ENCODE data around the gene EPS8L1. TPM values are rescaled to one million over a fixed set of nuclear protein-coding genes. Genes with fewer than 3 reads are reported as not detected.

EPS8L1 gene
- total RNA-seq, 4 donors from 2014 or later = 28.7 to 115 (median 49.1) TPM

DNA sequence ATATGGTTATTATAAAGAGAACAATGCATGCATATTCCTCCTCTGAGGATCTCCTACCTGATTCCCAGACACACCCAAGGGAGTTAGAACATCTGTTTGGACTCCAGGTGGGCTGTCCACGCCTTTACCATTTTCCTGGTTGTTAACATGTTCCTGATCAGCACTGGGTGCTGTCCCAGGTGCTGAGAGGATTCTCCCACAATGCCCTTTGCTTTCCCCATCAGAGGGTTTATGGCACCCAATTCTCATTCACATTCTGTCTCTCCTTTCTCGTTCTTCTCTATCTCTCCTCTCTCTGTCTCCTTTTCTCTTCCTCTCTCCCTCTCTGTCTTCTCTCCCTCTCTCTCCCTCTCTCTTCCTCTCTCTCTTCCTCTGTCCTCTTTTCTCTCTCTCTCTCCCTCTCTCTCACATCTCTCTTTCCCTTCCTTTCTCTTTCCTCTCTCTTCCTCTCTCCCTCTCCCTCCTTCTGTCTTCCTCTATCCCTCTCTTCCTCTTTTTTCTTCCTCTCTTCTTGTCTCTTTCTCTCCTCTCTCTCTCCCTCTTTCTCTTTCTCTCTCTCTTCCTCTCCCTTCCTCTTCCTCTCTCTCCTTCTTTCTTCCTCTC, 9.5 kb upstream of the EPS8L1 start:
- WGBS, 2 donors (ENCODE audit: low coverage in 1 of 2) = 9 to 11% methylated on average over 2 of the region's 2 CpGs
- Histone ChIP-seq H3K27me3 (peaks cover 33% of the 10 kb centered on the region), H3K27ac (no peak overlapping the region)

DNA sequence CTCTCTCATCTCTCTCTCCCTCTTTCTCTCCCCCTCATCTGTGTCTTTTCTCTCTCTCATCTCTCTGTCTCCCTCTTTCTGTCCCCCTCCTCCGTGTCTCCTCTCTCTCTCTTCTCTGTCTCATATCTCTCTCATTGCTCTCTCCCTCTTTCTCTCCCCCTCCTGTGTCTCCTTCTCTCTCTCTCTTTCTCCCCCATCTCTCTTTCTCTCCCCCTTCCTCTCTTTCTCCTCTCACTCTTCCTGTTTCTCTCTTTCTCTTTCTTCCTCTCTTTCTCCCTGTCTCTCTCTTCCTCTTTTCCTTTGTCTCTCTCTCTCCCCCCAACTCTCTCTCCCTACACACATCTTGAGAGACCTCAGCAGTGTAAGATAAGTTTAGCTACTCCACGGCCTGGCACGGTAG, 7.8 kb upstream of the EPS8L1 start:
- H3K27ac ChIP-seq = no peak overlapping the region
- no peaks in the 10 kb centered on the region for H3K9me3 ChIP-seq
- DNase-seq = no peak
- in situ Hi-C loops (cut with MboI; ENCODE audit: low pct_ligation_motif_present in 1 of 4, low pct_unique_long_range_greater_than_20kb in 1 of 4, low sequenced_read_pairs in 3 of 4) = no loop called here
- TF ChIP-seq EP300 (IDR thresholded peaks at IDR 0.05; ENCODE audit: low read depth) (no peak), POLR2AphosphoS5 (IDR thresholded peaks at IDR 0.05) (no peak), POLR2A (IDR thresholded peaks at IDR 0.05) (no peak)
- TF ChIP-seq, protein P1, sequence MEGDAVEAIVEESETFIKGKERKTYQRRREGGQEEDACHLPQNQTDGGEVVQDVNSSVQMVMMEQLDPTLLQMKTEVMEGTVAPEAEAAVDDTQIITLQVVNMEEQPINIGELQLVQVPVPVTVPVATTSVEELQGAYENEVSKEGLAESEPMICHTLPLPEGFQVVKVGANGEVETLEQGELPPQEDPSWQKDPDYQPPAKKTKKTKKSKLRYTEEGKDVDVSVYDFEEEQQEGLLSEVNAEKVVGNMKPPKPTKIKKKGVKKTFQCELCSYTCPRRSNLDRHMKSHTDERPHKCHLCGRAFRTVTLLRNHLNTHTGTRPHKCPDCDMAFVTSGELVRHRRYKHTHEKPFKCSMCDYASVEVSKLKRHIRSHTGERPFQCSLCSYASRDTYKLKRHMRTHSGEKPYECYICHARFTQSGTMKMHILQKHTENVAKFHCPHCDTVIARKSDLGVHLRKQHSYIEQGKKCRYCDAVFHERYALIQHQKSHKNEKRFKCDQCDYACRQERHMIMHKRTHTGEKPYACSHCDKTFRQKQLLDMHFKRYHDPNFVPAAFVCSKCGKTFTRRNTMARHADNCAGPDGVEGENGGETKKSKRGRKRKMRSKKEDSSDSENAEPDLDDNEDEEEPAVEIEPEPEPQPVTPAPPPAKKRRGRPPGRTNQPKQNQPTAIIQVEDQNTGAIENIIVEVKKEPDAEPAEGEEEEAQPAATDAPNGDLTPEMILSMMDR (IDR thresholded peaks at IDR 0.05) = no peak
- intact Hi-C loops (cut with DNase I; ENCODE audit: low total_unique reads) = no loop called here
- H3K27me3 ChIP-seq = peaks cover 42% of the 10 kb centered on the region
- no peak overlapping the region for H3K4me3 ChIP-seq
- peaks cover 3 to 22% (median 15%) of the 10 kb centered on the region in 4 donors for H3K4me1 ChIP-seq
- 20 to 47% methylated on average over 2 to 3 of the region's 3 CpGs for WGBS, 2 donors (ENCODE audit: low coverage in 1 of 2)
- no peaks in the 10 kb centered on the region for H3K36me3 ChIP-seq

More for the DNA sequence above, 9.5 kb upstream of the EPS8L1 start:
- Histone ChIP-seq H3K4me1 (peaks cover 5 to 33% (median 23%) of the 10 kb centered on the region in 4 donors), H3K4me3 (no peak overlapping the region), H3K9me3 (no peaks in the 10 kb centered on the region), H3K36me3 (no peaks in the 10 kb centered on the region)
- TF ChIP-seq POLR2A (IDR thresholded peaks at IDR 0.05) = no peak
- TF ChIP-seq, protein P1 (IDR thresholded peaks at IDR 0.05) = no peak
- TF ChIP-seq EP300 (IDR thresholded peaks at IDR 0.05; ENCODE audit: low read depth) = no peak
- TF ChIP-seq POLR2AphosphoS5 (IDR thresholded peaks at IDR 0.05) = peak in 1 of 3 donors; percentile 20
- in situ Hi-C loops (cut with MboI; ENCODE audit: low pct_ligation_motif_present in 1 of 4, low pct_unique_long_range_greater_than_20kb in 1 of 4, low sequenced_read_pairs in 3 of 4) = no loop called here
- DNase-seq = no peak
- intact Hi-C loops (cut with DNase I; ENCODE audit: low total_unique reads) = no loop called here

DNA sequence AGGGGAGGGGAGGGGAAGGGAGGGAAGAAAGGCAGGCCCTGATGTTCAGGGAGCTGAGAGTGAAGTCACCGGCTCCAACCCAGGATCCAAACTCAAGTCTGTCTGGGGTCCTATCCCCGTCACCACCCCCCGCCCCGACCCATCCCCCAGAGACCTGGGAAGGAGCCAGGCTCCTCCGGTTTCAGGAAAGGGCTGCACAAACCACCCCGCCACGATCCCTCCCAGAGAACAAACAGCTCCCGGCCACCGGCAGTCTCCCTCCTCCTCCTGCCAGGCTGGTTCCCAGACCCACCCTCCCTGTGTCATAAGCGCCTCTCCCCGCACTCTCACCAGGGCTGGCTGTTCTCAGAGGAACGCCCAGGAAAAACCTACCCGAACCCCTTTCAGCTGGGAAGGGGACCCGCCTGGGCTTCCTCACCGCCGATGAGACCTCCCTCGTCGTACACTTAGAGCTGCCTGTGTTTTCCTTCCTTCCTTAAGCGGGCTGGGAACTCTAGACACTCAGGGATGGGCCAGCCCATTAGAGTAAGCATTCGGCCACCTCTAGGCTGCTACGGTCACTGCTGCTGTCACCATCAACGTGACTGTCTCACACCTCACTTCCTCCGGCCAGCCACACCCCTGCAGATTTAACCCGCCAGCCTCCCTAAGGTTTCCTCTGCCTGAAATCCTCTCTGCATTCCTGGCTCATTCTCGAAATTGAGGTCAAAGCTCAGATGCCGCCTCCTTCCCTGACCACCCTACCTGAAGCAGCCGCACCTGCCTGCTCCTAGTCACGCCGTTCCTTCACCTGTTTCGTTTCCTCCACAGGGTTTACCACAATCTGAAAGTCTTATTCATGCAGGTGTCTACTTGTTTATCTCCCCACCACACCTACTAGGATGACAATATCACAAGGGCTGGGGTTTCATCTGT, 6.5 kb upstream of the EPS8L1 start:
- Histone ChIP-seq H3K27me3 (peaks cover 42% of the 10 kb centered on the region), H3K36me3 (no peaks in the 10 kb centered on the region), H3K9me3 (no peaks in the 10 kb centered on the region), H3K4me3 (peak overlapping the region in 3 of 4 donors; percentile 23 to 38 (median 28)), H3K4me1 (peaks cover 3 to 22% (median 15%) of the 10 kb centered on the region in 4 donors), H3K27ac (peak overlapping the region; percentile 78 to 87 (median 83))
- TF ChIP-seq POLR2A (IDR thresholded peaks at IDR 0.05) = peak; percentile 75
- TF ChIP-seq POLR2AphosphoS5 (IDR thresholded peaks at IDR 0.05) = peak in 2 of 3 donors; percentile 47 to 52
- TF ChIP-seq EP300 (IDR thresholded peaks at IDR 0.05; ENCODE audit: low read depth) = no peak
- TF ChIP-seq, protein P1 (IDR thresholded peaks at IDR 0.05) = peak in 2 of 5 experiments; percentile 41 to 43
- in situ Hi-C loops (cut with MboI; ENCODE audit: low pct_ligation_motif_present in 1 of 4, low pct_unique_long_range_greater_than_20kb in 1 of 4, low sequenced_read_pairs in 3 of 4) = no loop called here
- WGBS, 2 donors (ENCODE audit: low coverage in 1 of 2) = 6% methylated on average over 26 of the region's 30 CpGs; no CpG with 5 or more reads in 1 of the 2 donors
- DNase-seq = peak; percentile 84
- intact Hi-C loops (cut with DNase I; ENCODE audit: low total_unique reads) = no loop called here

DNA sequence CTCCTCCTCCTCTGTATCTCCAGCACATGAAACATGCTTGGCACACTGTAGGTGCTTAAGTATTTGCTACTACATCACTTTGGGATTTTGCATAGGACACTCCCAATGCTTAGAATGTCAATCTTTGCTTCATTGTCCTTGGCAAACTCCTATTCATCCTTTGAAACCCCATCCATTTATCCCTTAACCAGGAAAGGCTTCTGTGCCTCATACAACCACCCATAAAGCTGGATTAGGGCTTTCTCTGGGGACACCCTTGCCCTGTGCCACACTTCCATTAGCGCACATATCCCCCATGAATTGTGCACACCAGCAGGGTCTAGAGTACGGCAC, 5.8 kb upstream of the EPS8L1 start:
- Histone ChIP-seq H3K9me3 (no peaks in the 10 kb centered on the region), H3K4me3 (no peak overlapping the region), H3K27me3 (peaks cover 42% of the 10 kb centered on the region), H3K36me3 (no peaks in the 10 kb centered on the region), H3K4me1 (peaks cover 3 to 22% (median 15%) of the 10 kb centered on the region in 4 donors), H3K27ac (peak overlapping the region; percentile 78 to 87 (median 83))
- intact Hi-C loops (cut with DNase I; ENCODE audit: low total_unique reads) (no loop called here), in situ Hi-C loops (cut with MboI; ENCODE audit: low pct_ligation_motif_present in 1 of 4, low pct_unique_long_range_greater_than_20kb in 1 of 4, low sequenced_read_pairs in 3 of 4) (no loop called here)
- DNase-seq = no peak
- no peak for TF ChIP-seq POLR2AphosphoS5 (IDR thresholded peaks at IDR 0.05)
- TF ChIP-seq POLR2A (IDR thresholded peaks at IDR 0.05) = no peak
- no peak for TF ChIP-seq EP300 (IDR thresholded peaks at IDR 0.05; ENCODE audit: low read depth)
- TF ChIP-seq, protein P1 (IDR thresholded peaks at IDR 0.05) = no peak
- WGBS, 2 donors (ENCODE audit: low coverage in 1 of 2) = 88 to 92% methylated on average over 2 of the region's 2 CpGs
